T-helper 1 cell (primary cell): Measurements from ENCODE around the gene MT2A.
A peak's percentile ranks its signal among the peaks of the same experiment; 100 is the strongest.
"Not testable (repeated sequence)": the region's sequence is repeated elsewhere in the genome, so short reads cannot be mapped to it uniquely, and the experiment has no call there.

Experiments
- DNase-seq, 5 donors: peaks; one replicate each; pipeline ENCODE4 v3.0.0-alpha.2; 2012 to 2020
- total RNA-seq, 4 donors: gene quantifications; one replicate each; lab custom pipeline; 2026; lab: John Stamatoyannopoulos, UW

Gene MT2A
- total RNA-seq, result 5.8 to 18.1 (median 8.5) reads per million in 4 donors

DNA sequence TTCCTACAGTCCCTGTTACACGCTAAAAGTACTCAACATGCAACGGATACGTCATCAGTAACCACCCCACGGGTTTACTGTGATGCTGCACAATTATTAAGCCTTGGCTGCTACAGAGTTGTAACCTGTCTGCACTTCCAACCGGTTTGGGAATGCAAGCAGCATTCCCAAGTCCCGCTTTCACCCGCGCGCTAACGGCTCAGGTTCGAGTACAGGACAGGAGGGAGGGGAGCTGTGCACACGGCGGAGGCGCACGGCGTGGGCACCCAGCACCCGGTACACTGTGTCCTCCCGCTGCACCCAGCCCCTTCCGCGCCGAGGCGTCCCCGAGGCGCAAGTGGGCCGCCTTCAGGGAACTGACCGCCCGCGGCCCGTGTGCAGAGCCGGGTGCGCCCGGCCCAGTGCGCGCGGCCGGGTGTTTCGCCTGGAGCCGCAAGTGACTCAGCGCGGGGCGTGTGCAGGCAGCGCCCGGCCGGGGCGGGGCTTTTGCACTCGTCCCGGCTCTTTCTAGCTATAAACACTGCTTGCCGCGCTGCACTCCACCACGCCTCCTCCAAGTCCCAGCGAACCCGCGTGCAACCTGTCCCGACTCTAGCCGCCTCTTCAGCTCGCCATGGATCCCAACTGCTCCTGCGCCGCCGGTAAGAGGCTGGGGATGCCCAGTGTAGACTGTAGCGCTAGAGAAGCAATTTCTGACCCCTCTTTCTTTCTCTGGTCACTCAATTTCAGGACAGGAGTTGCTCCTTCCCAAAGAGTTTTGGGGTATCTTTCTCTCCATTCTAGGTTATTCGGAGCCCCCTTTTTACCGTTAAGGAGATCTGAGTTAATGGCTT is at the start of gene MT2A:
Gene MT2A, plus strand, starts transcription at position 542 of the 833 bp plus-strand sequence. Its CDS starts 72 bp downstream, at position 614.
- peak; percentile 67 to 93 (median 78) for DNase-seq

DNA sequence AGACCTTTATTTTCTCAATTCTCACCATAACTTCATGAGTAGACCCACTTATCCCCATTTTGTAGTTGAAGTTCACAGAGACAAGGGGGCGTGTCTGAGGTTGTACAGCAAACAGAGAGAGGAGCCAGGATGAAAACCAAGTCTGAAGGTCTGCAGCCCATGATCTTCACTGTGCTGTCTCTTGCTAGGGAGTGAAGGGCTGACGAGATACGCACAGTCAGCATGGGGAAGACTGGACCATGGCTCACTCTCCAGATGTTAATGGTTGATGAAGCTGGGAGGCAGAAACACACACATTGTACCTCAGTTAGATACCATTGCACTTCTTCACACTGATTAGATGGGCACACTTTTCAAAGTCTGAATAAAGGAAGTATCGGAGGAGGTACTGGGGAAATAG is 49.3 kb upstream of the MT2A start:
- no peak for DNase-seq

DNA sequence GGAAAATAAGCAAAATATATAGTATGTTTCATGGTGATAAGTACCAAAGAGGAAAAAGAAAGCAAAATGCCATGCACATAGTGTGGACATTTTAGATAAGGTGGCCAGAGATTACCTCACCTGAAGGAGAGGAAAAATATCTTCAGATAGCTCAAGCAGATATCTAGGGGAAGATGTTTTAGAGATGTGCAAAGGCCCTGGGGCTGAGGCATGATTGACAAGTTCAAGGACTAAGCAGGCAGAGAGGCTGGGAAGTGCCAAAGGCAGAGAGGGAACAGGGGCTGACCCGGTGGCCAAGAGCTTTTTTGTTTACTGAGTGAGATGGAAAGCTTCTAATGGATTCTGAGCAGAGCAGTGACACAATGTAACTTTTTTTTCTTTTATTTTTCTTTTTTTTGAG is 47.9 kb upstream of the MT2A start:
- no peak for DNase-seq

- no peak for DNase-seq
Measured at GRCh38 chr16:56561126-56561525, 47.3 kb upstream of the MT2A start.

- no peak for DNase-seq
Measured at GRCh38 chr16:56564793-56565477, 43.4 kb upstream of the MT2A start, which contains the start of gene MT4. TSS of gene MT4 (plus strand) at chr16:56565073. CDS start at chr16:56565129, 56 bp downstream.

DNA sequence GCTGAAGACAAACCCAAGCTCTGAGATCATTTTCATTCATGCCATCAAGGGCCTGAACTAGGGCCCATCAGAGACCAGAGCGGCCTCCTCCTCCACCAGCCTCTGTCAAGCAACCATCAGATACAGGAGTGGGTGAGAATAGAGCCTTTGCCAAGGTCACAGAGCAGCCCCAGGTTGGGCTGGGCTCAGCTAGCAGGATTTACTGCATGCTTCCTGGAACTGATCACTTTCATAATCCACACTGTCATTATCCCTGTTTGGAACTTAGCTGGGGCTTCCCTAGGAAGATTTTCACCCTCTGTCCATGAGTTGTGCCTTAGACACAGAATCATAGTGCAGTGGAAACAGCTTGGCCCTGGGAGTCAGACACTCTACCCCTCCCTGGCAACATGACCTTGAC is 38.4 kb upstream of the MT2A start:
- DNase-seq, result no peak

DNA sequence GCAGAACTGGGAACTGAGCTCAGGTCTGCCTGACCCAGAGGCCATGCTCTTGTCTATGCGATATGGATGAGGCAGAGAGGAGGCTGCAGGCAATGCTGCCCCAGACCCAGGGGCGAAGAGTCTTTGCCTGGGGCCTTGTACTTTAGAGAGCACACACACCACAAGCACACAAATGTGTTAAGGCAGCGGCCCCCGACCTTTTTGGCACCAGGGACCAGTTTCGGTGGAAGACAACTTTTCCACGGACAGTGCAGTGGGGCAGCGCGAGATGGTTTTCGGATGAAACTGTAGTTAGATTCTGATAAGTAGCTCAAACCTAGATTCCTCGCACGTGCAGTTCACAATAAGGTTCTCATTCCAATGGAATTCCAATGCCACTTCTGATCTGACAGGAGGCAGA is 36.9 kb upstream of the MT2A start:
- no peak for DNase-seq

DNA sequence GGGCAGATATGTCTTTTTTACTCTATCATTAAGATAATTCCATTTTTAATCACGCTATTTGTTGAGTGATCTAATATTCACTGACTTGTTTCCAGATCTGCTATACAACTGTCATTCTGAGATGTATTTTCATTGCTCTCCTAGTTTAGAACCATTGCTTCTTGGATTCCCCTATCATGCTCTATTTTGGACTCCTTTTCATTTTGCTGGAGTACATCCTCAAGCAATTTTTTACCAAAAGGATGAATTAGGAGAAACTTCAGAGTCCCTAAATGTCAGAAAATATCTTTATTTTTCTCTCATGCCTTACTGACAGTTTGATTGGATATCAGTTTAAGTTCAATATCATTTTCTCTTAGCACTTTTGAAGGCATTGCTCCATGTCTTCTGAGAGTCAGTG is 33.8 kb upstream of the MT2A start:
- DNase-seq, result no peak

- DNase-seq, result peak; percentile 69 to 86 (median 82)
Measured at GRCh38 chr16:56576585-56577299, 31.6 kb upstream of the MT2A start.

- no peak for DNase-seq
Measured at GRCh38 chr16:56577300-56577625, 31.1 kb upstream of the MT2A start.

DNA sequence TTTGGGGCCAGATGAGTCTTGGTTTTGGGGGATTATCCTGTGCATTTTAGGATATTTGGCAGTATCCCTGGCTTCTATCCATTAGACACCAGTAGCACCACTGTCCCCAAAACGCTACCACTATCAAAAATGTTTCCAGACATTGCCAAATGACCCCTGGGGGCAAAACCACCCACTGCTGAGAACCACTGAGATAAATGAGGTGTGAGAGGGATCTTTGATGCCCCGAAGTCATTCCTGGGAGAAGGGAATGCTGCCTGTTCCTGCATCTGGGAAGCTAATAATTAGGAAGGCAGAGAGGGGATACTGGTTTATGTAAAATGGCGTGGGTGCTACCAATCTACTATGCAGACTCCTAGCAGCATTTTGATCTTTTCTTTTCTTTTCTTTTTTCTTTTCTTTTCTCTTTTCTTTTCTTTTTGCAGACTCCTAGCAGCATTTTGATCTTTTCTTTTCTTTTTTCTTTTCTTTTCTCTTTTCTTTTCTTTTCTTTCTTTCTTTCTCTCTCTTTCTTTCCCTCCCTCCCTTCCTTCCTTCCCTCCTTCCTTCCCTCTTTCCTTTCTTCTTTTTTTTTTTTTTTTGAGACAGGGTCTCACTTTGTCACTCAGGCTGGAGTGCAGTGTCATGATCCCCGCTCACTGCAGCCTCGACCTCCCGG is 27.9 kb upstream of the MT2A start:
- DNase-seq, result no peak

GRCh38 chr16:56582911-56583310 is 25.5 kb upstream of the MT2A start:
- DNase-seq, result not testable (repeated sequence)

DNA sequence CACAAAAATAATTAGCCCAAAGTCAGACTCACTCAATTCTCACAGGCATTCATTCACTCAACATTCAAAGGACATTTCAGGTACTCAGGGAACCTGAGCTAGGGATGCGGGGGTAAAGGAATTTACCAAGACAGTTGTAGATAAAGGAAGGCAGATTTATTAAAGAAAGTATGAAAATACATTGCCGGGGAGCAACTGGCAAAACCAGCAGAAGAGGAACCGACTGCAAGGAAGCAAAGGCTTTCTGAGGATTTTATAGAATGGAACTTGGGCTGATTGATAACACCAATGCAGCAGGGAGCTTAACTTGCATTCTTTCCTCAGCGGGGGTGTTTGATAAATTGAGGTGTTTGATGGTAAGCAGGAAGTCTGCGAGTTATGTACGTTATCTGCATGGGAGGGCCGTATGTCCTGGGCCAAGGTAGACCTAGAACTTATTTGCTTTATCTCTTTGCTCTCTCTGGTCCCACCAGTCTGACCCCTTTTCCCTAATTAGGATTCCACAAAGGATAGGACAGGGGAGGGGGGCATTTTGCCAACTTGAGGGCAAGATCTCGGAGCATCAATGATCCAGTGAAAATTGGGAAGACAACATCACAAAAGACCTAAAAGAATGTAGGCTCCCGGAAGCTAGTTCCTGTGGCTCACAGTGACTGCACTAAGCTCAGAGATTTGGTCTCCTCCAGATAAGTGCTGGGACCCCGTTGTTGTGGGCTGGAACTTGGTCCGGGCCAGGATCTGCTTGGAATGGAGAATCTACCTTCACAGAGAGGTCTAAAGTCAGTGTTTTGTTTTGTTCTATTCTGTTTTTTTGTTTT is 24.8 kb upstream of the MT2A start:
- no peak for DNase-seq

DNA sequence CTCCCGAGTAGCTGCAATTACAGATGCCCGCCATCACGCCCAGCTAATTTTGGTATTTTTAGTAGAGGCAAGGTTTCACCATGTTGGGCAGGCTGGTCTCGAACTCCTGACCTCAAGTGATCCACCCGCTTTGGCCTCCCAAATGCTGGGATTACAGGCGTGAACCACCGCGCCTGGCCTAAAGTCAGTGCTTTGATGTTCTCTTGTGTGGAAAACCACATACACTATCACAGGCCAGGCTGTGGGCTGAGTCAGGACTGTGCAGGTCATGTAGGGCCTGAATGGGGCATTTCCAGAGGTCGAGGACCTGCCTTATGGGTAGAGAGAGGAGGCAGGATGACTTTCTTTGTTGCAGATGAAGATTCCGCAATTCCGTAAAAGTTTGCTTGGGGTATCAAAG is 24.1 kb upstream of the MT2A start:
- no peak for DNase-seq

DNA sequence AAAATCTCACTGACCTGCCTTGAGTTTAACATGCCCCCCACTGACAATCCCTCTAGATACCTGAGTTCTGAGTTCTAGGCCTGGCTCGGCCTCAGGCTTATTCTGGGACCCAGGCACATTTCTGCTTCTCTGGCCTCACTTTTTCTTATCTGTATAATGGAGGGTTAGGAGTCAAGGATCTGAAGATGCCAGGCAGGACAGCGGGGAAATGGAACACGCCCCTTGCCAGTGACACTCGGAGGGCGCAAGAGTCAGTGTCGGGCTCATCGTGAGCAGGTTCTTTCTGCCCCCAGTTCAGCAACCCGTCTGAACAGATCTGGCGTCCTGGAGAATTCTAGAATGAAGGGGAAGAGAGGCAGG is 19.6 kb upstream of the MT2A start:
- DNase-seq, result no peak

- DNase-seq, result peak in 1 of 5 donors; percentile 17
Measured at GRCh38 chr16:56589141-56590039, 19.0 kb upstream of the MT2A start, which contains the start of gene MT3. TSS of gene MT3 (plus strand) at chr16:56589528. CDS start at chr16:56589591, 63 bp downstream.

DNA sequence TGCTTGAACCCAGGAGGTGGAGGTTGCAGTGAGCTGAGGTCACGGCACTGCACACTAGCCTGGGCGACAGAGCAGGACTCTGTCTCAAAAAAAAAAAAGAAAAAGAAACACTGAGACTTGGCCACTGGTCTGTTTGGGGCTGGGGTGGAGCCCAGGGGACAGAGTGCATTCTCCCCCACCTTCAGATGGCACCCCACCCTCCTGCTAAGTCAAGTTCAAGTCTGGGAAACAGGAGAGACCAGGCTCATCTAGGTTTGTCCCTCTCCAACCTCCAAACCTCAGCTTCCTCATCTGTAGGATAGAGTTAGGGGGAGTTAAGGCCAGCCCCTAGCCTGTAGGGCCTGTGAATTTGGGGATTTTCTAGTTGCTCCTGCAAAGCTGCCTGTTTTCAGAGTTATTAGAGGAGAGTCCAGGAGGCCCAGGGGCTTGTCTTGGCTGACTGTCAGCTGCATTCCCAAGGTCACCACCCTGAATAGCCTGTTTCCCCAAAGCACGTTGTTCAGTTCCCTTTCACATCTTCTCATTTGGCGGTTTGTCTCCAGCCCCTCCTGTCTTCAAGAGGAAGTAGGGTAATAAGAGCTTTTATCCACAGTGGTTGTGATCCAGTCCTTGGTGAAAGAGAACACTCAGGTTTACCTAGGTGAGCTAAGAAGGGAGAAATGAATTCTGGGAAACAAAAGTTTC is 16.9 kb upstream of the MT2A start:
- no peak for DNase-seq

DNA sequence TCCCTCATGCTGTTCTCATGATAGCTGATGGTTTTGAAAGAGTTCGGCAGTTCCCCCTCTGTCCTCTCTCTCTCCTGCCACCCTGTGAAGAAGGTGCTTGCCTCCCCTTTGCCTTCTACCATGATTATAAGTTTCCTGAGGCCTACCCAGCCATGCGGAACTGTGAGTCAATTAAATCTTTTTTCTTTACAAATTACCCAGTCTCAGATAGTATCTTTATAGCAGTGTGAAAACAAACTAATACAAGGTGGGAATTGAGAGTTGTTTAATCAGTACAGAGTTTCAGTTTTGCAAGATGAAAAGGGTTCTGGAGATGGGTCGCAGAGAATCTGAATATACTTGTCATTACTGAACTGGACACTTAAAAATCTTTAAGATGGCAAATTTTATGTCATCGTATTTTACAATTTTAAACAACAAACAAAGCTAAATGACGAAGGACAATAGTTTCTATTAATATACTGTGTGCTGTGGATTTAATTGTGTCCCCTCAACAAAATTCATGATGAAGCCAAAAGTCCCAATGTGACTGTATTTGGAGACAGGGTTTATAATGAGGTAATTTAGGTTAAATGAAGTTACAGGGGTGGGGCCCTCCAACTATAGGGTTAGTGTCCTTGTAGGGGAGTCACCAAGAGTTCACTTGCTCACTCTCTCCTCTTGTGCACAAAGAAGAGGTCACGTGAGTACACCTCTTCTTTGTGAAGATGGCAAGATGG is 14.7 kb upstream of the MT2A start:
- no peak for DNase-seq

GRCh38 chr16:56594292-56594619 is 14.1 kb upstream of the MT2A start:
- no peak for DNase-seq
